Activated T-helper 1 cell treated with anti-CD3 and anti-CD28 coated beads, Interleukin-2, amount 50 U/mL, for 16 hours (primary cell): ENCODE results near the gene SNX19.
"Not testable (repeated sequence)": the region's sequence is repeated elsewhere in the genome, so short reads cannot be mapped to it uniquely, and the experiment has no call there.

Experiments used
- DNase-seq, 2 donors: peaks; one replicate each; pipeline ENCODE4 v3.0.0-alpha.2; 2020; ENCODE audit warnings: low read depth in 1 of 2, low spot score in 1 of 2

SNX19 gene

DNA sequence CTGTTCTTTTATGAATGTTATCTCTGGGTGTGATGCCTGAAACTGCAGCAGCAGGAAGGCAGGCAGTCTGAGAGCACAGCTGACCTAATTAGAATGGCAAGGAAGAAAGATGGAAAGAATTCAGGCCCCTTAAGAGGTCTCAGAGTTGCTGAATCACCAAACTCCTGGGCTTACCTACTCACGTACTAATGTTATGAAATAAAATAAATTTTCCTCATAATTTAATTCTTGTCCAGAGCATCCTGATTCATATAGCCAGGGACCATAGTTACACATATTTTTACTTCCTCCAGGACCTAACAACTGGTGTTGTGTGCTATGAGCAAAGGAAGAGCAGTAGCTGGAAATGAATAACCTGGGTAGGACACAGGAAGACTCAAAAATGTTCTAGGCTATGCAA lies 41.9 kb downstream of the SNX19 start:
- no peak for DNase-seq

DNA sequence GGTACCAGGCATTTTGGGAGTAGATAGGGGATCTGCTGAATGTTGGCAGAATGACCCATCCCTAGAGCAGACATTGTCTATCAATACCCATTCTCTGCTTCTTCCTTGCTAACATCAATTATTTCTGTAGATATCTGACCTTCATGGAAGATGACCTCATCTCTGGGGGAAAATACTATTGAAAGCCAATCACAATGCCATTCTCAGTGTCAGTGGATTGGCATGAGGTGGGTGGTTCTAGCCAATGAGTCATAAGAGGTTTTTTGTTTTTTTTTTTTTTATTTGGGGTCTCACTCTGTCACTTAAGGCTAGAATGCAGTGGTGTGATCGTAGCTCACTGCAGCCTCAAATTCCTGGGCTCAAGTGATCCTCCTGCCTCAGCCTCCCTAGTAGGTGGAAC lies 42.5 kb downstream of the SNX19 start:
- no peak for DNase-seq

DNA sequence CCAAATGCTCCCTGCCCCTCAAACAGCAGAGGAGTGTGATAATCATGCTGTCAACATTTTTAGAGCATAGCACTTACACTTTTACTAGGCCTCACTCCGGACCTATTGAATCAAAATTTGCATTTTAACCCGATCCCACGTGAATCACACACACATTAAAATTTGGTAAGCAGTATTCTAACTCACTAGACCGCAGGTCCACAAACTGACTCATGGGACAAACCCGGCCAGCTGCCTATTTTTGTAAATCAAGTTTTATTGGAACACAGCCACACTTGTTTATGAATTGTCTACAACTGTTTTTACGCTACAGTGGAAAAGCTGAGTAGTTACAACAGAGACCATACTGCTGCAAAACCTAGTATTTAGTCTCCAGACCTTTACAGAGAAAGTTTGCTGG lies 43.3 kb downstream of the SNX19 start:
- DNase-seq, result no peak

DNA sequence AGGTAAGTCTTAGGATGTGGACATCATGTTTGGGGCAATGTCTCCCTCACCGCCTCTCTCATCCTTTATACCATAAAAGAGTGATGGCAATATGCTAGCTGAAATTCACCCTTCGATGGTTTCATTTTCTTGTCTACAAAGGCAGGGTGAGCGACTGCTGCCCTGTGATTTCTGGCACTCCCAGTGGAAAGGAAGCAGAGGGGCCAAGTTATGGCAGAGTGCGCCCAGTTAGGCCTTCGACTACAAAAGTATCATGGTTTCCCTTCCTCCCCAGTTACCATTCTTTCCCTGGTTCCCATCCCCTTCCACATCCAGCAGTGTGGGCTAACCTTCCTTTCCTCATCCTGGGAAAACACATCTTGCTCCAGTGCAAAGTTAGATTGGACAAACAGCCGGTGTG lies 43.8 kb downstream of the SNX19 start:
- no peak for DNase-seq

DNA sequence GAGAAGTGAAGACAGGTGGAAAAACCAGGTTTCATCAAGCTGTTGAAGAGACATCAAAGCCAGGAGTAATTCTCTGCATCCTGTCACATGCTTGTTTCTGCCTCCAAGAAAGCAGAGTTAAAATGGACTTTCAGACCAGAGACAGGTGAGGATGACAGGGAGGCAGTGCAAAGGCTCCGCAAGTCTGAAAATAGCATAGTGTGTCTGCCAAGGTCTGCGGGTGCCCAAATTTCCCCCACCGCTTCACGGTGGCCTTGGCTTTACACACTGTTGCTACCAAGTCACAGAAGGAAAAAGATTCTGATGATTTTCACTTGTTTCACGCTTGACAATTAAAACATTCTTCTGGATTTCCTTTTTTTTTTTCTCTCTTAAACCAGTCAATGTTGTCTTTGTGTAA lies 44.2 kb downstream of the SNX19 start:
- no peak for DNase-seq

DNA sequence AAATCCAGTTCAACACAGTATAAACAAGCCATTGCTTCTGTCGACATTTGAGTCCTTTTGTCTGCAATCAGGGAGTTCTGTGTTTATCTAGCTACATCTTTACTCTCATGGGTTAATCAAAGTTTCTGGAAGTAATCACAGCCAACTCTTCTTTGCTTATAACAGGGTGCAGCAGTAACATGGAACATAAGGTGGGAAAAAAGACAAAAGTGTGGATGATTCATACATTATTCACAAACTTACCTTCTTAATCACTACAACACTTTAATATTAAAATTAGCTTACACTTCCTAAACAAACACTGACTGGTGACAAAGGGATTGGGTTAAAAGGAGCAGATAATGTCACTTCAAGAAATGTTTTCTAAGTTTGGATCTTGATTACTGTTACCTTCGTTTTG lies 44.7 kb downstream of the SNX19 start:
- no peak for DNase-seq

DNA sequence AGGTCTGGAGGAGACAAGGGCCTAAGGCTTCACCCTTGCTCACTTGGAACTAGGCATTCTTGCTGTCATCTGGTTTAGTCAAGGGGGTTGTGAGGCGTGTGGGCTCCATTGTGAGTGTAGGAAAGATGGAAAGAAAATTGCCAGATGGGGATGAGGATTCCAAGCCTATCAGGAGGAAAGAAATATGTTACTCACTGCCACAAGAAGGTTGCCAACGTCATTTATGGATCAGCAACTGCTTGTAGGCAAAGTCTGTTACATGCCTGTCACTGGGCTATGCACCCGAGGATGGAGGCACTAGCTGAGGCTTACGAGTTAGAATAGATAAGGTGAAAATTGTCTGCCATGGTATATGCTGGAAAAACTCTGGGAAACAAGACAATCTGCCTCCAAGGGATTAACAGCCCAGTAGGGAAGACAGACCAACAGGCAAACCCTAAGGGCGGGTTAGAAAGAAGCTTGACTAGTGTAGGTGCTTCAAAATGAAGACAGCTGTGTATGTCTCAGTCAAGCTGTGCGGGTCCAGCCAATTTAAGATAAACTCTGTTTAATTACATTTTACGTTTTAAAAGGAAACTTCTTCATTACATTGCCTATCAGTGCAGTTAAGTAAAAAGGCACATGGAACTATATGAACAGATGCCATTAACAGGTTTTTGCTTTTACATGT lies 47.4 kb downstream of the SNX19 start:
- no peak for DNase-seq

DNA sequence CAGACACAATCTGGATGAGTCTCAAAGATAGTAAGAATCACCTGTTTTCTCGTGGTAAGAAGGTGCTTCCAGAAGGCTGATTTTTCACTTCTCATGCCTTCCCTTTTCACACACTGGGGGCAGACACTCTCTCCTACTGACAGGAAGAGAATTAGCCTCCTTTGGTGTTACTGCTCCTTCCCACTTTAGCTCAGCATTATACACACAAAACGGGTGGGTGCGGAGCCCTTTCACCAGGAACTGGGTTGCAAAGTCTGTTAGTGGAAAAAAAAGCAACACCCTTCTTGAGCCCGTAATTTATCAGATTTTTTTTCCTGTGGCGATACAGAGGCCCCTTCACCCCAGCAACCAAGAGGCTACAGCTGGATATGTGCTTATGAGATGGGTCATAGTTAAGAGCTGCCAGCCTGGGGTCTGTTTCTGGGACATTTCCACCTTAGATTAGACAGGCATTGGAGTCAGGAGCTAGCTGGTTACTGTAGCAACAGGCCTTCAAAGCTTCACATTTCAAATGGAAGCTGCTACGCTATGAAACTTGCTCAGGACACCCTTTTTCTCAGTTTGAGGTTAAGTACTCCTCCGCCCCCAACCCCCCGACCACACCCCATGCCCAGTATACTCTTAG lies 48.1 kb downstream of the SNX19 start:
- DNase-seq, result no peak

DNA sequence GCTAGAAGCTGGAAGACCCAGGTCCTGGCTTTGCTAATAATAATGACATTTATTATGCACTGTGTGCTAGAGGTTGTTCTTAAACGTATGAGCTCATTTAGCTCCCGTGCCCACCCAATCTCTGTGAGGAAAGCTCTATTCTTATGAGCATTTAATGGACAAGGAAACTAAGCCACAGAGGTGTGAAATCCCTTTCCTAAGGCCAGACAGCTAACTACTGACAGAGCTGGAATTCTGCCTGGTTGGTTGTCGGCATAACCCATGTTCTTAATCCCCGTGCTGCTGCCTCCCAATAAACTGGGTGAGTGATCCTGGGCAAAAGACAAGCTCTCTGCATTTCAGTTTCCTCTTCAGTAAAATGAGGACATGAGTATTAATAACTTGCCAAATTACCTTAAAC lies 49.4 kb downstream of the SNX19 start:
- DNase-seq, result no peak

DNA sequence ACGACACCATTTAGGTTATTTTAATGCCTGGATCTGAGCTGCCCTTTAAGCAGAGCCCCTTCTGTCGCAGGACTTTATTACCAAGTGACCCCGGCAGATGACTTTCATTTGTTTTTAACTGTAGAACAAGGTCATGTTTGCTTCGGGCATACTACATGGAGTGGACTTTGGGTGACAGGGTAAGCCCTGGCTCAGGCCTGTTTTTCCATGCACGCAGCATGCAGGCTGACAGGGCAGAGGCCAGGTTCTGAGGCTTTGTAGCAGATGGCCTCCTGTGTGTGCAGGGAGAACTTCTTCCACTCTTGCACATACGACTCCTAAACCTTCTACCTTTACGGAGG lies 50.5 kb downstream of the SNX19 start:
- DNase-seq, result no peak

DNA sequence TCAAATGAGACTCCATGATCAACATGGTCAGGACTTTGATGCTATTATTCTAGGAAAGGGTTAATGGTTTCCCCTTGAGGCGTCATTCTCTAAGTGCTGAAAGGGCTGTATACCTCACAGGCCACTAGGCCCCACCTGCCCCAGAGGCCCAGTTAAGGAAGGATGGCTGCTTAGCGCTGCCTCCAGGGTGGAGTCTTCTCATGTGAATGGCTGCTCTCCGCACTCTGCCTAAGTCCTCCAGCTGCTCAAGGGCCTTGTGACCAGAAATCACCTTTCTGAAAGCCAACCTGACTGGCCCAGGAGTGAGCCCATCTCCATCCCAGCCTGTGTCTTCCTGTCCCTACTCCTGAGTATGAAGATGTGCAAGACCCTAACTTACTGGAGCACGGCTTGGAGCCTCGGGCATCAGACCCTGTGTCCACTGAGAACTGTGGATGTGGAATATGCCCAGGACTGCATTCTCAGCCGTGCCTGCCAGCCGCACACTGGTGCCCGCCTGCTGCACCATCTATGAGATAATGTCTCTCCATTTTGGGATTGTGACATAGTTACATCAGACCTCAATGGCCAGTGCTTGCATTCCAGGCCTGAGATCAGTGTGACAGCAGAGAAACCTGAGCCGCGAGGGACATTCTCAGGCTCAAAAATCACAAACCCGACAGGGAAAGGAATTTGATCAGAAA lies 51.0 kb downstream of the SNX19 start:
- no peak for DNase-seq

DNA sequence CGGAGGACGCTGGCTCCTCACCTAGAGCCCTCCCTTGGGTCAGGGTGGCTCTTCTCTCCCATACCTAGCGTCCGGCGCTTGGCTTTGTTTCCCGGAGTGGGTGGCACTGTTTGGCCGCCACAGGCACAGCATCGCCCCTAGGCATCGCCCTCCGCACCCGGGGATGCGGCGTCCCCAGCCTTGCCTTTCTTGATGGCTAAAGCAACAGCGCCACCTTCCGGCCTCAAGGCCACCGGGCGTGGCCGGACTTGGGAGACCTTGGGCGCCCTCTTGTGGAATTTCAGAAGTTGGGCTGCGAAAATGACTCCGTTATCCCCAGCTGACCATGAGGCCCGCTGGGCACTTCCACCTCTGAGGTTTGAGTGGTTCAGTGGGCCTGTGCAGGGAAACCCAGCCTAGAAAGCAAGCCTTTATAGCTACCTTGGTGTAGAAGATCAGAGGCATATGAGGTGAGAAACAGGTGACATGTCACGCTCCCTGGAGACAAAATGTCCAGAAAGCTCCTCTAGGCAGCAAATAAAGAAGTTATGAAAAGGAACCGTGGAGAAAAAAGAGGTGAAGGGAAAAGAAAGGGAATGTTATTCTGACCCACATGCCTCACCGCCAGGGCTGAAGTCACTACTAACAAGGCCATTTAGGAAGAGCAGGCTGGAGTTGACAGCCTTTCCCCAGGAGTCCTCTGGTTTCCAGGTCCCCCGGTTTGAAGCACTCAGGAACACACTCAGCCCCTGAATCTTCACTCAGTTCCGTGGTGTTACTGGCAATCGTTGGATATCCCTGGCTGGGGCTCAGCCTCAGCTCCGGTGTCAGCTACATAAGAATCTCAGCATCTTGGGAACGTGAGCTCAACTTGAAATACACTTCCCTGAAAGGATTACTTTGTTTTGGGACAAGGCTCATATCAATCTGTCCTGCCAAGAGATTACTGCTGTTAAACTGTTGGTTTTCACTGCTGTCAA lies 54.1 kb downstream of the SNX19 start:
- peak; percentile 69 to 73 for DNase-seq

DNA sequence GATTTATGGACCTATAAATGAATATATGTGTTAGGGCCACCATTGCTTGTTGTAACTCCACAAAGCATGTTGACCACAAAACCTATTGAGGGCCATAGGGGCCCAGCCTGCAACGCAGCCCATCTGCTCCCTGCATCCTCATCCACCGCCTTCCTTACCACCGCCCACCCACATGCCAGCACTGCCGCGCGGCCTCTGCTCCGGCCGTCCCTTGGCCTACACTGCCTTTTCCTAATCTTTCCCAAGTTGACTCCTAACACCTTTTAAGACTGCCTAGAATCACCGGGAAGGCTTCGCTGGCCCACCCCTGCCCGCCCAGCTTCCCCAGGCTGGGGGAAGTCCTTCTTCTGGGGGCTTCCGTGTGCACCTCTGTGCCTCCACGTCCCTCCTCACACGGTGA lies 55.0 kb downstream of the SNX19 start:
- DNase-seq, result no peak

DNA sequence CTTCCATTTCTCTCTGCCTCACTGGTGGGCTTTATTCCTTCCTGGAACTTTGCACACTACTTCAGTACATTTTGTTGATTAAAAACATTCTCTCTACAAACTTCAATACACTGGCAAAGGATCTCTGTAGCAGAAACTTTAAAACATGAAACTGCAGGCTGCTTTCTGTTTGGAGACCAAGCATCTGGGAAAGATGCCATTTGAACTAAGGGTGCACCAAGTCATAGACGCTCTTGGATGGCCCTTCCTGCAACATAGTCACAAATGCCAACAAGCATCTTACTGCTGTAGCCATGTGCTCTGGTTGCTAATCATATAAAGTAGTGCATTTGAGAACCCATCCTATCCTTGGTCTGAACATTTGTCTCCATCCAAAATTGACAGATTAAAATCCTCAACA lies 56.4 kb downstream of the SNX19 start:
- DNase-seq, result no peak

DNA sequence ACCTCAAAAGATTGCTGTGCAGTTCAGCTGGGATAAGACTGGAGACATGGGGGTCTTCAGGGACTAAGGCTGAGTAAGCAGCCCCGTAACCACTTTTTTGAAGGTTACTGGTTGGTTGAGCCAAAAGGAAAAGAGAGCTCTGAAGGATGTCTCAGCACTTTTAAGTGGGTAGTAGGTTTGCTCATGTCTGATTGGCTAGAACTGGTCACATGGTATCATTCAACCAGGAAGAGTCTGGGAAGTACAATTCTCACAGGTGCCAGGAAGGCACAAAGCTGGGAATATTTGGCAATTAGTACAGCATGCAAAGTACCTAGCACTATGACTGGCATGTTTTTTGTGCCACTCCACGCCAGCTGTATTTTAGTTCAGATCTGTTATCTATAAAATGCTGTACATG lies 58.1 kb downstream of the SNX19 start:
- no peak for DNase-seq

DNA sequence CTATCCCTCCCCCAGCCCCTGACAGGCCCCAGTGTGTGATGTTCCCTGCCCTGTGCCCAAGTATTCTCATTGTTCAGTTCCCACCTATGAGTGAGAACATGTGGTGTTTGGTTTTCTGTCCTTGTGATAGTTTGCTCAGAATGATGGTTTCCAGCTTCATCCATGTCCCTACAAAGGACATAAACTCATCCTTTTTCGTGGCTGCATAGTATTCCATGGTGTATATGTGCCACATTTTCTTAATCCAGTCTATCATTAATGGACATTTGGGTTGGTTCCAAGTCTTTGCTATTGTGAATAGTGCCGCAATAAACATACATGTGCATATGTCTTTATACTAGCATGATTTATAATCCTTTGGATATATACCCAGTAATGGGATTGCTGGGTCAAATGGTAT lies 60.6 kb downstream of the SNX19 start:
- DNase-seq, result not testable (repeated sequence)

DNA sequence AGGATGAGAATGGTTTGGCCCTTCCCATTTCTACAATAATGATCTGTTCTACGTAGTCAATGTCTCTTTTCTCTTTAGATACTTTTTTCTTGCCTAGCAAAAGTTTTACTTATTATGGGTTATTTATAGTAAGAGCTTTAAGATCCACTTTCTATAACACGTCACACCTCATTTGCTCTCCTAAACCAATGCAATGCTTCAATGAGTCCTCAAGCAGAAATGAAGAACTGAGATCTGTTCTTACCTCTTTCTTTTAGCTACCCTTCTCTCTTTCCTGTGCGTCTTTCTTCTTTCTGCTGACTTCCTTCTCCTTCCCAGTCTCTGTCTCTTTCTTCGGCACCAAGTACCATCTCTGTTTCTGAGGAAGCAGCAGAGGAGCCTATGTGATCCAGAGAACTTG lies 61.8 kb downstream of the SNX19 start:
- DNase-seq, result no peak

DNA sequence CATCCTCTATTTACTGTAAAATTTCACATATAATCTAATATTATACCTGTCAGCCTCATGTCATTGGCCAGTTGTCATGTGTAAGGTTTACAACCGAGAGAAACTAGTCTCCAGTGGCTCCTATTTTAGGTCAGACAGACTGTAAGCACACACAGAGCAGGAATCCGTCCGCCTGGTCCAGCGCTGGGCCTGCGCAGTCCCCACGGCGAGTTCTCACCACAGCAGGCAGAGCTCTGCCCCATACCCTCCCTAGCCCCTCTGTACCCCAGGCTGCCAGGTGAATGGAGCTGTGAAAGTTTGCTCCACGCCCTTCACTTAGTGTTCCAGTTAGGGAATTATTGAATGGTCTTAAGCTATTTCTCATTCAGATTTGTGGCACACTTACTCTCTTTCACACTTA lies 63.7 kb downstream of the SNX19 start:
- DNase-seq, result no peak

DNA sequence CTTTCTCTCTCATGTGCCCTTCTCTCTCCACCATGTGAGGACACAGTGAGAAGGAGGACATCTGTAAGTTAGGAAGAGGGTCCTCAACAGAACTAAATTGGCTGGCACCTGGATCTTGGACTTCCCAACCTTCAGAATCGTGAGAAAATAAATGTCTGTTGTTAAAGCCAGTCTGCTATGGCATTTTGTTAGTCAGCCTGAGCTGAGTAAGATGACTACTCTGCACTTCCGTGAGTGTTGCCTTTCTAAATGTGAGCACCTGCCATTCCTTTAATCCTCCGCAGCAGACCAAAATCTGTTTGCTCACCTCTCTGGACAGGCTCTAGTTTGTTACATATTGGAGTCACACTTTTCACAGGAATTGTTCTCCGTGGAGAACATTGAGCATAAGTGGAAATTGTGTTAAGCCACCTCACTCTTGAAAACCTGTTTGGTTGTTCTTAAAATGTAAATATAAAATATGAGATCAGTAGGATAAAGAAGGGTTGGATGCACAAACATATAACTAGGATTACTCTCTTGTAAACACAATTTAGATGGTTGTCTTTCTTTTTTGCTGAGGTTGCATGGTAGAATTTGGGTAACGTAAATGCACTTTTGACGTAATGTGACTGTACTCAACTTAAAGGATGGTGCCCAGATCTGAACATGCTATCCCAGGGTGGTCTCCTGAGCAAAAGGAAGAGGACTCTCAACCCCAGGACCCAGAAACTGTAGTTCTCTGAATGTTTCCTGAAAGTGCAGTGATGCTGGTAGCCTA lies 65.9 kb downstream of the SNX19 start:
- DNase-seq, result no peak

DNA sequence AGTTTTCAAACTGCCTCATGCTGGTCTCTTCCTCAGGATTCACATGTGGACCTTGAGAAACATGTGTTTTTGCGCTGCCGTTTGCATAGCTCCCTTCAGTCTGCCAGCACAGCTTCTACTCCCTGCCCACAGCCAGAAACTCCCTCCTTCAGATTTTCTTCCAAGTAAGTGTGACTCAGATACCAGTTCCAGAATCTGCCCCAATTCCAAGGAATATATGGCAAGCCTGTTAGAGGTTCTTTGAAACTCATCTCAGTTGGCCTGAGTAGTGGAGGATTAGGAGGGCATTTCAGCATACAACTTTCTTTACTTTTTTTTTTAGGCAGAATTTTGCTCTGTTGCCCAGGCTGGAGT lies 67.1 kb downstream of the SNX19 start:
- DNase-seq, result no peak
